Fibroblast of skin of back (primary cell): ENCODE data around the gene DLG3.

Experiments used
- DNase-seq: peaks from one replicate; pipeline ENCODE4 v3.0.0-alpha.2; 2013

DLG3 gene

GRCh38 chrX:70525733-70526132 is 81.1 kb downstream of the DLG3 start:
- DNase-seq = no peak

GRCh38 chrX:70527053-70527452 is 82.4 kb downstream of the DLG3 start:
- DNase-seq = no peak

GRCh38 chrX:70527610-70528345 is 83.1 kb downstream of the DLG3 start:
- no peak for DNase-seq

GRCh38 chrX:70535198-70535597 is 90.6 kb downstream of the DLG3 start:
- no peak for DNase-seq

- DNase-seq = no peak
Measured at GRCh38 chrX:70549429-70549828, 104.8 kb downstream of the DLG3 start.

GRCh38 chrX:70552130-70552704 is 107.6 kb downstream of the DLG3 start:
- DNase-seq = no peak

- DNase-seq = no peak
Measured at GRCh38 chrX:70553516-70553915, 108.9 kb downstream of the DLG3 start.

- peak; percentile 34 for DNase-seq
Measured at GRCh38 chrX:70554081-70554480, 109.4 kb downstream of the DLG3 start.

- no peak for DNase-seq
Measured at GRCh38 chrX:70554523-70554922, 109.9 kb downstream of the DLG3 start.

GRCh38 chrX:70554948-70555347 is 110.3 kb downstream of the DLG3 start:
- no peak for DNase-seq
